HG03520 (cell line): Measurements from ENCODE around the gene RSU1.

ENCODE experiments used
- ATAC-seq: cut with Tn5 transposase; IDR thresholded peaks from one replicate; pipeline ENCODE4 v1.9.1; 2021; ENCODE audit warnings: mild to moderate bottlenecking, moderate library complexity; ENCODE audit not compliant: unreplicated experiment

Gene RSU1

DNA sequence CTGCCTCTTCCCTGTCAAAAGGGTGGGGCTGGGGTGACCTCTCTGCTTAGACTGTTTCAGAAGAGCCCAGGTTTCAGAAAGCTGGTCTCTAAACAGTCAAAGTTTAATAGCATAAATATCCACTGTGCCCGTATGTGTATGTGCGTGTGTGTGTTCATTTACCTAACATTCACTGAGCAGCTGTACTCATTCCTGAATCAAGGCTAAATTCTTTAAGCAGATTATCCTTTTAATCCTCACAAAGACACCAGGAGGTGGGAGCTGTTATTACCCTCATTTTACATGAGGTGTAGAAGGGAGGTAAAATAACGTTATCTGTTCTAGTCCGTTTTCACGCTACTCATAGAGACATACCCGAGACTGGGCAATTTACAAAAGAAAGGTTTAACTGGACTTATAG lies 72.2 kb downstream of the RSU1 start:
- ATAC-seq = no peak

DNA sequence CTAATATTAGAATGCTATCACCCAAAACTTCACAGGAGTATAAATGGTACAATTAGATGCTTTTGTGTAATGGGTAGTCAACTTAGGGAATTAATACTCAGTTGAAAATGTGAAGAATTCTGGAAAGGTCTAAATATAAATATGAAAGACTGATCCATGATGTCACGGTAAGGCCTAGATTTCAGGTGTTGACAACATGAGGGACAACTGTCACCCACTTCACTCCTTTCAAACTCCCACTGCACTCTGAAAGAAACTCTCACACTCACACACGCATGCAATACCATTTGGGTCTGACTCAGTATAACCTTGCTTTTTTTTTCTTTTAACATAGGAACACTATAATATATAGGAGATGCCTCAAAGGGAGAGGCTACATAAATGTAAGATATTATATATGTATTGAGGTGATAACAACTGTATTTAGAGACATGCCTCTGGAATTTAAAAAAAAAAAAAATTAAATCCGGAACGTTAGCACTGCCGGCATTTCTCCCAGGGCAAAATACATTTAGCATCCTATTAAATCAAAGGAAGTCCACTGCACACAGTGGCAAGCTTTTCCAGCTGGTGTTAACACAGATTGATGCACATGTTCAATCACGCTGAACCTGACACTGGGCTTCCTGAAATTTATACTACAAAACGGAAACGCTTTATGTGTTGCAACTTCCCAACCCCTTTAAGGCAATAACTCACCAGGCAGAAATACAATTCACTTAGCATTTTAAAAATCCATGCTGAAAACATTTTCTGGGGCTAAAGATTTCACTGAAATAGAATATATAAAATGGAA lies 74.9 kb downstream of the RSU1 start:
- ATAC-seq = no peak

DNA sequence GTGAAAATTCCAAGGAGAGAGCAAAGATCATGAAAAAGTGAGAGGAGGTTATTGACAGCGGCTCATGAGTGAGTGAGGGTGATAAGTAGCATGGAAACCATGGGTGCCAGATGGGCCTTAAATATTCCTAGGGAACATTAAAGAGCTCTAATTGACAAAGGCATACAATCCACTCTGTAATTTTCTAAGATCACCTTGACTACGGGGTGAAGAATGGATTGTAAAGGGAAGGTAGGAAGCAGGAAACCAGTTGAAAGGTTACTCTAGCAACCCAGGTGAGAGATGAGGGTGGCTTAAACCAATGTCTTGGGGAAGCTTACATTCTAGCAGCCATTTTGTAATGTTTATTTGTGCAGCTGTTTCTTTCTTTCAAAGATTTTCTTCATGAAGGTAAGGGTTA lies 75.7 kb downstream of the RSU1 start:
- ATAC-seq = no peak

DNA sequence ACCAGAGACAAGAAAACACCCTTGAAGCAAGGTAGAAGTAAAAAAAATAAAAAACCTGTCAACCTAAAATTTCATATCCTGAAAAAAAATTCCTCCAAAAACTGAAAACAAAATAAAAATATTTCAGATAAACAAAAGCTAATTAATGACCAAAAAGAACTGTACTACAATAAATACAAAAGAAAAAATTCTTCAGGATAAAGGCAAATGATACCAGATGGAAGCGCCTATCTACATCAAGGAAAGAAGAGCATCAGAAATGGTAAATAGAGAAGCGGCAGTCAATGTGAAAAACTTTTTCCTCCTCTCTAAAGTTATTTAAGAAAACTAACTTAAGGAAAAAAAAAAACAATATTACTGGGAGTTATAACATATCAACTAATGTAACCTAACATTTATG lies 79.8 kb downstream of the RSU1 start:
- ATAC-seq = no peak

DNA sequence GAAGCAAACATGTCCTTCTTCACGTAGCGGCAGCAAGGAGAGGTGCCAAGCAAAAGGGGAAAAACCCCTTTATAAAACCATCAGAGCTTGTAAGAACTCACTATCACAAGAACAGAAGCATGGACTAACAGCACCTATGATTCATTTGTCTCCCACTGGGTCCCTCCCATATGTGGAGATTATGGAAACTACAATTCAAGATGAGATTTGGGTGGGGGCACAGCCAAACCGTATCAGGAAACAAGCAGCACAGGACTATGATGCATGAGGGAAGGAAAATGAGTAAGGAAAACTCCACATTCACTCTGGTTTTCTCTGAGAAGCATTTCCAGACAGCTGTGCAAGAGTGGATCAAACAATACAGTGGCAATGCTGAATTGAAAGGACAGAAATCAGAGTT lies 81.6 kb downstream of the RSU1 start:
- ATAC-seq = no peak

DNA sequence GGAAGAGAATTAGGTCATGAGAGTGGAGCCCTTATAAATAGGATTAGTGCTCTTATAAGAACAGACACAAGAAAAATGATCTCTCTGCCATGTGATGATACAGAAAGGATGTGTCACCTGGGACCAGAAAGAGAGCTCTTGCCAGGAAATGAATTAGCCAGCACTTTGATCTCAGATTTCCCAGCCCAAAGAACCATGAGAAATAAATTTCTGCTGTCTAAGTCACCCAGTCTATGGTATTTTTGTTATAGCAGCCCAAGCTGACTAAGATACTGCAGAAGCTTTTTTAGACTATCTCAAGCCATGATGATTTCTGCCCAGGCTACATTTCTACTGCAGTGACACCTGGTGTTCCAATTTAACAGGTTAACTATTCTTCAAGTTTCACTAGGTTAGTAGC lies 84.8 kb downstream of the RSU1 start:
- no peak for ATAC-seq

DNA sequence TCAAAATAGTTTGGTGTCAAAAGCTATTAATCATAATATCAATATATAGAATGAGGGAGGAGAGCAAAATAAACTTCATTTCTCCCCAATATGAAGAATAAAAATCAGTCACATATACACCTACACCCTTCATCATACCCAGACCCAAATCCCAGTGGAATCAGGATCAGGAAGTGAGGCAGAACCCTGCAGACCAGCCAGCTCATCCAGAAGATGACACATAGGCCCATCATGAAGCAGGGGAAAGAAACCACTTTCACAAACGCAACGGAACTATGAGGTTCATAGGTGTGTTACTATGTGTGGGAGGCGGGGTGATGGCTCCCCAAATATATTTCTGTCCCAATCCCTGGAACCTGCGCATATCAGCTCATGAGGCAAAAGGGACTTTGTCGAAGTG lies 89.0 kb downstream of the RSU1 start:
- no peak for ATAC-seq

DNA sequence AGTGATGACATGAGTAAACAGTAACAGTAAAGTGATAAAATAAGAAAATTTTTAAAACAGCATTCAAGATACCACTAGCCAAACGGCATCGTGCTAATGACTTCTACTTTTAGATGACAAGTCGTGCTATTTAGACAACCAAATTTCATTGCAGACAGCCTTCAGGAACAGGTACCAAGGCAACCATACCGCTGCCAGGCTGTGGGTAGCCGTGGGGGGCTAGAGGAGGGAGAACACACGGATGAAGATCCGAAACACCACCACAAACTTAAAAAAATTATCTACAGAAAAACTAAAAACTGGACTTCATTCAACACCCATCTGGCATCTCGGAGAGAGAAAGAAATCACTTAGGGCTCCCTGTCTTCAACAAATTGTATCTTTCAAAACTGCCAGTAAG lies 89.6 kb downstream of the RSU1 start:
- no peak for ATAC-seq

DNA sequence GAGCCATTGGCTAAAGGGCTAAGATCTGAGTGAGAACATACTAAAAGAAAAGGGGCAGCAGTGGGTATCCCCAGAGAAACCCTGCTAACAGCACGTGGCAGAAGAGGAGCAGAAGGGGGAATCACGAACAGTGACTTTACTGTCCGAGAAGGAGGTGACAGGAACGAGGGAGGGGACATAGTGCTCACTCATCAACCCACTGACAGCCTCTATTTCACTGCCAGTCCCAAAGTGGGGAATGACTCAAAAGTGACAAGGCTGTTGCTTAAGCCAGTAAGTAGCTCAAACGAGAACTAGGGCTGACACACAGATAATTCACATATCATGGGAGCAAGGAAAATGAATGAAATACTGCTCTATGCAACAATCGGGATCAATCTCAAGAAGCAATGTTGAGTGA lies 92.7 kb downstream of the RSU1 start:
- ATAC-seq = no peak

DNA sequence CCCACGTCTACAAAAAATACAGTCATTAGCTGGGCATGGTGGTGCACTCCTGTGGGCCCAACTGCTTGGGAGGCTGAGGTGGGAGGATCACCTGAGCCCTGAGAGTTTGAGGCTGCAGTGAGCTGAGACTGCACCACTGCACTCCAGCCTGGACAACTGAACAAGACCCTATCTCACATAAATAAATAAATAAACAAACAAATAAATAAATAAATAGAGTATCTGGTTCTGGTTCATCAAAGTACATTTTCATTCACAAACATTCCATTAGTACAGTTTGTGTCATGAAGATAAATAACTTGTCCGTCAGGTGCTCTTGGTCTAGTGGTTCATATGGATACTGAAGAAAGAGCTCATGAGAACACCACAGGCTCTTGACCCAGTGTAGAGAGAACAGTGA lies 96.4 kb downstream of the RSU1 start:
- no peak for ATAC-seq

DNA sequence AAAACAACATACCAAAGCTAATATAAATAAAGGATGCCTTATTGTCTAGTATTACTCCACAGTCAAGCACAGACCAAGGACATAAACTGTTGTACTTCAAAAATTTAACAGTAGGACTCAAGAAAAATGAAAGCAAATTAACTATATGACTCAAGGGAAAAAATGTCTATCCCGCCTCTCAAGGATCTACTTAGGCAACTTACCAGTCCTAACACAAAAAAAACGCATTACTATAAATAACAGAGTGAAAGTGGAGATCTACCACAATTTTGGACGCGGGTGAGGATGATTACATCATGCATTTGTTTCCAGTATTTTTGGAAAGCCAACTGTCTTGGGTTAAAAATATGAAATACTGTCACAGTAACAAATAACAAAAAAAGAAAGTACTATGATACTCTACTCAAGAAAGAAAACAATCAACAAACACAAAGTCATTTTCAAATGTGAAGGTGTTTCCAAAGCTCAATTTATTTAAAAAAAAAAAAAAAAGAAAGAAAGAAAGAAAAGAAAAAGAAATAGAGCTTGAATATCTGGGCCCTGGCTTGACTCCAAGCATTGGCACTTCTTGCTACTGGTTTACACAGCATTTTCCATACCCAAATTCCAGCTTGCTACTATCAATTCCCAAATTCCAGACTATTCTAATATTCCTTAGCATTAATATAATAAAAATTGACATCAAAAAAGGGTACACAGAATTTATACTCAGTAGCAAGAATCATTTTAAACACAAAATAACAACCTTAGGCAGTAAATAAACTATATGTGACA lies 99.4 kb downstream of the RSU1 start:
- ATAC-seq = no peak

DNA sequence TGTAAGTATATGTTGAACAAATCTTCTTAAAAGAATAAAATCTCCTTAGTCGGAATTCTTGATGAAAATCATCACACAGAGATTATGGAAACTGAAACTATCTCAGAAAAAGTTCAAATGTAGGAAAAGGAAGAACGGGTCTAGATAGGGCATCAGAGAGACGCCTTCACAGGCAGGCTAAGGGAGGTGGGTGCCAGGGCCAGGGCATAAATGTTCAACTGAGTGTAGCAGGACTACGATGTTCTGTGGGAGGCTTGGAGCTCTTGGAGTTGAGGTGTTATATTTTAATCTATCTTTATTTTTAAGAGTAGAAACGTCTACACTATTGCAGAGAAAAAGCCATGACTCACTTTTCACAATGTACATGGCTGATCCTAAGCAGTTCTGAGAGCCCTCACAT lies 101.2 kb downstream of the RSU1 start:
- no peak for ATAC-seq

DNA sequence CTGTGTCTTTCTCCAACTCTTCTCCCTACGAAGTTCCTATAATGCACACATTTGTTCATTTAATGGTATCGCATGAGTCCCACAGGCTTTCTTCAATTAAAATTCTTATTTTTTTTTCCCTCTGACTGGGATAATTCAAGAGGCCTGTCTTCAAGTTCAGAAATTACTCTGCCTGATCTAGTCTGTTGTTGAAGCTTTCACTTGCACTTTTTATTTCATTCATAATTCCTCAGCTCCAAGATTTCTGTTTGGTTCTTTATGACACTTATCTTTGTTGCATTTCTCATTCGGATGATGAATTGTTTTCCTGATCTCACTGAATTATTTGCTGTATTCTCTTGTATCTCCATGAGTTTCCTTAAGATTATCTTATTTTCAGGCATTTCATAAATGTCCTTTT lies 103.9 kb downstream of the RSU1 start:
- no peak for ATAC-seq

DNA sequence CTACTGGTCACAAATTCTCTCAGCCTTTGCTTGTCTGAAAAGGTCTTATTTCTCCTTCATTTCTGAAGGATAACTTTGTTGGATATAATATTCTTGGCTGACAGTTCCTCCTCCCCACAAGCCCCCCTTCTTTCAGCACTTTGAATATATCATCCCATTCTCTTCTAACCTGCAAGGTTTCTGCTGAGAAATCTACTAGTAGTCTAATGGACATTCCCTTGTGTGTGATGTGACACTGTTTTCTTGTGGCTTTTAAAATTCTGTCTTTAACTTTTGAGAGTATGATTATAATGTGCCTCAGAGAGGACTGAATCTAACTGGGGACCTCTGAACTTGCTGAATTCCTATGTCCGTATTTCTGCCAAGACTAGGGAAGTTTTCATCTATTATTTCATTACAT lies 104.3 kb downstream of the RSU1 start:
- ATAC-seq = no peak

DNA sequence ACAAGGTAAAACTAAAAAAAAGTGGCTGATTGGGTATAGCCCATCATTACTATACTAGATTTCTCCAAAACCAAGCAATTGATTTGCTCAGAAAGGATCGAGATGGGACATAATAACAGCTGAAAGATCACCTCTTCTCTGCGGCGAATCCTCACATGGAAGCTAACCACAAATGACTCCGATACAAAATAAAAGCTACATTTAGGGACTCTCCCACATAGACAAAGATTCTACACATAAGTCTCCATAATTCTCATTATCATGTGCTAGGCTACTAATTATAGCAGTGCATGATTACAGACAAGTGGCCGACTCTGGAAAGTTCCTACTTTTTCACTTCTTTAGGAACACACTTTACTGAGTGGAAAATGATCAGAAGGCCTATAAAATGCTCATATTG lies 116.9 kb downstream of the RSU1 start:
- no peak for ATAC-seq

DNA sequence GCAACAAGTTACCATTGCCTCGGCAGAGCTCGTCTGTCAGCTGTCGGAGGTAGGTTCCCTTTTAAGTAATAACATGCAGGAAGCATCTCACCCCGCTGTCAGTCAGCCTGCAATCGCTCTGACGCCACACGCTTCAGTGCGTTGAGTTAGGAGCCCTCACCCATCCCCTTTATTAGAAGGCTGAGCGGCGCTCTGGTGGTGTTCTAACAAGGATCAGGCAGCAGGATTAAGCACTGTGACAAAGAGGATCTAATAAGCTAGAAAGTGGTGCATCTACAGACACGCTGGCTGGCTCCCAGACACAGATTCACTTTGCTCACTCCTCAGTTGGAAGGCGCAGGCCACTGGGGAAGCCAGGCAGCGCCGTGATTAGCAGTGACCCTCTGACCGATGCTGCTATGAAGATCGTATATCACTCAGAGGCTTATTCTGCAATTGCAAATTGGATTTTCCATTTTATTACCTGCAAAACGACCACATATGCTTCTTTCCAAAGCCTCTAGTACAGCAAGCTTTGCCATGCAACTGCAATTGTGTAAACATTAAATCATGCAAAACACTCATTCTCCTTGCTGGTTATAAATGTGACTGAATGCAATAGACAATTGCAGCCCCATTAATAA lies 117.7 kb downstream of the RSU1 start:
- no peak for ATAC-seq

DNA sequence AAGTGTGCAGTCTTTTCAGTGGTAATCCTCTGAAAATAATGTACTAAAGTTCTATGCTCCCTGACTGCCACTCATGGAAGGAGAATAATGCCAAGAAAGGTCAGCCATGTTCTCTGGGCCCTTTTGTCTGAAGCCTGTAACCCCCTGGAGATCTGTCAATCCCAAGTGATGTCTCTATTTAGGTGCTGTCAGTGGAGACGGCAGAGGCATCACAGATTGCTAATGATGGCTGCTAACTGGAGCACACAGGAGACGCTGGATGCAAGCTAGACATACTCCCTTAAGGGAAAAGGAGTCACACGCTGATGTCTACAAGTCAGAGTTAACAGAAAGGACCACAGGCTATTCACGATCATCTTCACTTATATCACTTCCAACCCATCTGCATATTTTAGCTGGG lies 118.8 kb downstream of the RSU1 start:
- no peak for ATAC-seq

DNA sequence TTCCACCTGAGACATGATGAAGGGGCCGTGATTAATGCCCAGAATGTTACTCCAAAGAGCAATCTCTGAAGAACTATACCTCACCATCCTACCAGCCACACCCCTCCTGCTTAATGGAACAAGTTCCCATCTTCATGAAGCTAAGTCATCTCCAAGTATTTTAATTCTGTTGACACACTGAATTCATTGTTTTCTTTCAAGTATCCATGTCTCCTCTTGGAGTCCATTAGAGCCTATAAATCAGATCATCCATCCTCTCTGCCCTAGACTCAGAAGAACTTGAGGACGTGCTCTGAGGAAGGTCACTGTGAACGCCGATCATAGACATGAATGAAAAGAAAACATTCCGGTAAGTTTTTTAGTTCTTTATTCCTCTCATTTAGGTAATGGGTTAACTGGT lies 126.8 kb downstream of the RSU1 start:
- no peak for ATAC-seq

DNA sequence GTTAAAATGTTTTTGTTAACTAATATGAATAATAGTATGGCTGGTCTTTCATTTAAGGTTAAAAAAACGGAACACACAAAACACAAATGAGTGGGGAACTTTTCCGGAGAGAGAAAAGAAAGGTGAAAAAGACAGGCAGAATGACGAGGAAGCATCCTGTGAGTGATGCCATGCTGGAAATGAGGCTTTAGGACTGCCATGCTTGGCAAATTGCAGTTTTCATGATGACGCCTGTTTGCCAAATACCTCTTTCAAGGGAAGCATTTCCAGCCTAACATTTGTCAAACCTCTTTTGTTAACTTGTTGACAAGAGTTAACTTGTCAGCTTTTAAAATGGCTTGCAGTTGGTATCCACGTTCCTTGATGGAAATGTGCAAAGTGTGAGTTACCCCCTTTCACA lies 127.5 kb downstream of the RSU1 start:
- ATAC-seq = no peak

DNA sequence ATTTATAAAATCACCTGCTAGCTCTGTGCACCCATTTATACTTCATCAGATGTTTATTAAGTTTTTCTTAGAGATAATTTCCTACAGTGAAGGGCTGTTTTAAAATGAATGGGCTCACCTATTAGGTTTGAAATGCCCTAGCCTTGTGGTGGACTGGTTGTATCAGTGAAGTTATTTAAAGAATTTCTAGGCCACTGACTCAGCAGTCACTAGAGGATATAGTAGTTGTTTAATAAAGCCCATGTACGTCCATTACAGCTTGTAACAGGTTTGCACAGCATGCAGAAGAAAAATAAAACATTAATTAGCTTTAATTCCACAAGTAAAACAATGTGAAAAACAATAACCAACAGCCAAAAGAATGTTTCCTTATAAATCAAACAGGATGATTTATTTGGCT lies 128.0 kb downstream of the RSU1 start:
- ATAC-seq = no peak

DNA sequence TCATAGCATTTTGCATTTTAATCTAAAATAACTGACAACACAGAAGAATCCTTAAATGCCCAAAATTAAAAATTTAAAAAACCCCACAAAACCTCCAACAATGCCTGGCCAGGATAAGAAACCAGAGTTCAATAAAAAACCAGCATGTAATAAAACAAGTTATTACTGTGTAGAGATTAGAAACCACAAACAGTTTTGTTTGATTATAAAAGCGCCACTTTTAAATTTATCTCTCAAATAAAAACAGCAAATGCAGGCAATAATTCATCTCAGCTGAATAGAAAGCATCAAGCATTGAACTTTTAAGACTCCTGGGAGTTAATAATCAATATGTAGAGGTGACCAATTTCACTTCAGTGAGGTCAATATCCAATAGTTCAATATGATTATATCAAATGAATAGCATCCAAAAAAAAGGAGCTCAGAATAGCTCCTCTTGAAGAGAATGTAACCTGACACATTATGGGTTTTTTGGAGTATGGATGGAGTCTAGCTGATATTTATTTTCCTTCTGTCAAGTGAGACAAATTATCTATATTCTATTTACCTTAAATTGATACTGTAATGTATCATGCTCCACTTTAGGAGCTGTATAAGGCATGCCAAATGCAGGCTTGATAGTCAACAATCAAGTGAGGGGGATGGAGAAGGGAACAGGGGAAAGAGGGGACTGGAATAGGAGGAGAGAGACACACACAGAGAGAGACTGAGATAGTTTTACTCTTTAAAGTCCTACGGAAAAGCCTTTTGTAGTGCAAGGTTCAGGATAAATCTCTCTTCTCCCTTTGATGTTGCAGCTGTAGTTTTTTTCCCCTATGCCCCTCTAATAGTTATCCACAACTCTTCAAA lies 130.9 kb downstream of the RSU1 start:
- no peak for ATAC-seq
